Measurements from ENCODE around the gene MYLK2. TPM values are rescaled to one million over a fixed set of nuclear protein-coding genes. Genes with fewer than 3 reads are reported as not detected.

MYLK2 gene
- polyA plus RNA-seq, 1 donor from 2014 or later: 0.22 TPM

DNA sequence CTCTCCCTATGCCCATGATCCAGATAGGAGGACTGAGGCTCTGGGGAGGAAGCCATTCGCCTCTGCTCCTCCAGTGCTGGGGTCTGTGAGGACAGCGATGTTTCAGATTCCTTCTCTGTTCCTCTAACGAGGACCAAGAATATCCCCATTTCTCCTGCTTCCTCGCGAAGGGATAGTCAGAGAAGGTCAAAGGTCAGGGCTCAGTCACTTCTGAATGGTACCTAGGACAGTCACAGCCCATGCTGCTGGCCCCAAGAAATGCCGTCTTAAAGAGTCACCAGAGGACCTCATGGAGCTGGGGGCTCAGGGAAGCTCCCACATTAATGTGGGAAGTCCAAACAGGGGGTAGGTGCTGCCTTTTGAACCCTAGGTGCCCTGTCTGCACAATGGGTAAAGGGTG lies 24.1 kb downstream of the MYLK2 start:
- Histone ChIP-seq H3F3A (ENCODE audit: insufficient read depth, low read length, poor library complexity, severe bottlenecking) (no peaks in the 10 kb centered on the region), H3K4me2 (ENCODE audit: low read length) (no peak overlapping the region), H3K27me3 (ENCODE audit: insufficient read depth, low read depth, low read length) (no peaks in the 10 kb centered on the region), H3K9me3 (ENCODE audit: low read length) (no peaks in the 10 kb centered on the region), H3K79me2 (replicated peaks; ENCODE audit: insufficient read depth, low read length) (no peaks in the 10 kb centered on the region), H4K20me1 (ENCODE audit: insufficient read depth) (no peaks in the 10 kb centered on the region), H3K9me2 (ENCODE audit: insufficient read depth, low read length) (no peaks in the 10 kb centered on the region), H3K27ac (ENCODE audit: low read length) (no peak overlapping the region), H2AFZ (ENCODE audit: low read depth, low read length) (no peak overlapping the region), H3K4me3 (ENCODE audit: low read length) (no peak overlapping the region), H3K9ac (ENCODE audit: low read length) (no peak overlapping the region), H3K36me3 (ENCODE audit: insufficient read depth, low read length) (no peaks in the 10 kb centered on the region)
- no peak for TF ChIP-seq EZH2 (IDR thresholded peaks at IDR 0.05; ENCODE audit: borderline replicate concordance, insufficient read depth, low read length, poor library complexity, severe bottlenecking)
- TF ChIP-seq TAF1 (IDR thresholded peaks at IDR 0.05; ENCODE audit: low read depth): no peak
- TF ChIP-seq EP300 (conservative IDR thresholded peaks at IDR 0.05; ENCODE audit: poor library complexity, severe bottlenecking): no peak
- TF ChIP-seq RAD21 (conservative IDR thresholded peaks at IDR 0.05): no peak
- no peak for TF ChIP-seq REST (IDR thresholded peaks at IDR 0.05; ENCODE audit: borderline replicate concordance)
- TF ChIP-seq POLR2AphosphoS5 (IDR thresholded peaks at IDR 0.05): no peak
- TF ChIP-seq, protein P1, sequence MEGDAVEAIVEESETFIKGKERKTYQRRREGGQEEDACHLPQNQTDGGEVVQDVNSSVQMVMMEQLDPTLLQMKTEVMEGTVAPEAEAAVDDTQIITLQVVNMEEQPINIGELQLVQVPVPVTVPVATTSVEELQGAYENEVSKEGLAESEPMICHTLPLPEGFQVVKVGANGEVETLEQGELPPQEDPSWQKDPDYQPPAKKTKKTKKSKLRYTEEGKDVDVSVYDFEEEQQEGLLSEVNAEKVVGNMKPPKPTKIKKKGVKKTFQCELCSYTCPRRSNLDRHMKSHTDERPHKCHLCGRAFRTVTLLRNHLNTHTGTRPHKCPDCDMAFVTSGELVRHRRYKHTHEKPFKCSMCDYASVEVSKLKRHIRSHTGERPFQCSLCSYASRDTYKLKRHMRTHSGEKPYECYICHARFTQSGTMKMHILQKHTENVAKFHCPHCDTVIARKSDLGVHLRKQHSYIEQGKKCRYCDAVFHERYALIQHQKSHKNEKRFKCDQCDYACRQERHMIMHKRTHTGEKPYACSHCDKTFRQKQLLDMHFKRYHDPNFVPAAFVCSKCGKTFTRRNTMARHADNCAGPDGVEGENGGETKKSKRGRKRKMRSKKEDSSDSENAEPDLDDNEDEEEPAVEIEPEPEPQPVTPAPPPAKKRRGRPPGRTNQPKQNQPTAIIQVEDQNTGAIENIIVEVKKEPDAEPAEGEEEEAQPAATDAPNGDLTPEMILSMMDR (IDR thresholded peaks at IDR 0.05; ENCODE audit: poor library complexity, severe bottlenecking): no peak
- TF ChIP-seq MXI1 (conservative IDR thresholded peaks at IDR 0.05; ENCODE audit: poor library complexity, severe bottlenecking): no peak
- TF ChIP-seq SMC3 (conservative IDR thresholded peaks at IDR 0.05; ENCODE audit: poor library complexity): no peak

- Histone ChIP-seq H3K9me2 (ENCODE audit: insufficient read depth, low read length) (no peaks in the 10 kb centered on the region), H3K9me3 (ENCODE audit: low read length) (no peaks in the 10 kb centered on the region), H3K79me2 (replicated peaks; ENCODE audit: insufficient read depth, low read length) (no peaks in the 10 kb centered on the region), H3K4me3 (ENCODE audit: low read length) (no peak overlapping the region), H3K9ac (ENCODE audit: low read length) (no peak overlapping the region), H2AFZ (ENCODE audit: low read depth, low read length) (no peak overlapping the region), H3K36me3 (ENCODE audit: insufficient read depth, low read length) (no peaks in the 10 kb centered on the region), H3K27ac (ENCODE audit: low read length) (no peak overlapping the region), H3K27me3 (ENCODE audit: insufficient read depth, low read depth, low read length) (no peaks in the 10 kb centered on the region), H3F3A (ENCODE audit: insufficient read depth, low read length, poor library complexity, severe bottlenecking) (no peaks in the 10 kb centered on the region), H4K20me1 (ENCODE audit: insufficient read depth) (no peaks in the 10 kb centered on the region), H3K4me2 (ENCODE audit: low read length) (no peak overlapping the region)
- TF ChIP-seq POLR2AphosphoS5 (IDR thresholded peaks at IDR 0.05) (no peak), MXI1 (conservative IDR thresholded peaks at IDR 0.05; ENCODE audit: poor library complexity, severe bottlenecking) (no peak), TAF1 (IDR thresholded peaks at IDR 0.05; ENCODE audit: low read depth) (no peak), REST (IDR thresholded peaks at IDR 0.05; ENCODE audit: borderline replicate concordance) (no peak)
Measured at GRCh38 chr20:31843881-31844280, 24.7 kb downstream of the MYLK2 start.

All from neural cell (in vitro differentiated cells).